Astrocyte (in vitro differentiated cells and primary cell): ENCODE results near the gene TRIM44.

Experiments
- EZH2 ChIP-seq: IDR thresholded peaks from 2 replicates; pipeline ENCODE4 v1.6.1; 2012; ENCODE audit warnings: mild to moderate bottlenecking, low read length, inconsistent platforms; ENCODE audit not compliant: insufficient read depth
- TF ChIP-seq, protein P1 (sequence below): IDR thresholded peaks from 2 replicates; pipeline ENCODE4 v1.5.1; 2011; ENCODE audit warnings: low read depth, mild to moderate bottlenecking, inconsistent platforms, low read length, moderate library complexity; ENCODE audit not compliant: insufficient read depth

DNA sequence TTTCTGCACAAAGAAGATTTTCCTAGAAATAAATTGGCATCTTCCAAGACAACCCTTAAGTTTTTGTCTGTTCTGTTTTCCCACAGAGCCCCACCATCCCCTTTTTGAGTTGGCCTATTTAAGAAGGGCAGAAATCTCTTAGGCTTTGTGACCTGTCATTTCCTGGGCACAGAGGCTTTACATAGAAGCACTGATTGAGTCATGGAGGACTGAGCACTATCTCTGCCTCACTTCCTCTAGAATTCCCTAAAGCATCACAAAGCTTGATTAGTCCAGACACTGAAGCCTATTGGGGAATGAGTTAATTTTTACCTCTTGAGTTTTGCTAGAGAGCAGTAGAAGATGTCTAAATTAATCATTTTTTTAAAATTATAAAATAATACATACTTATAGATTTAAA, 25.4 kb downstream of the TRIM44 start:
- TF ChIP-seq, protein P1, sequence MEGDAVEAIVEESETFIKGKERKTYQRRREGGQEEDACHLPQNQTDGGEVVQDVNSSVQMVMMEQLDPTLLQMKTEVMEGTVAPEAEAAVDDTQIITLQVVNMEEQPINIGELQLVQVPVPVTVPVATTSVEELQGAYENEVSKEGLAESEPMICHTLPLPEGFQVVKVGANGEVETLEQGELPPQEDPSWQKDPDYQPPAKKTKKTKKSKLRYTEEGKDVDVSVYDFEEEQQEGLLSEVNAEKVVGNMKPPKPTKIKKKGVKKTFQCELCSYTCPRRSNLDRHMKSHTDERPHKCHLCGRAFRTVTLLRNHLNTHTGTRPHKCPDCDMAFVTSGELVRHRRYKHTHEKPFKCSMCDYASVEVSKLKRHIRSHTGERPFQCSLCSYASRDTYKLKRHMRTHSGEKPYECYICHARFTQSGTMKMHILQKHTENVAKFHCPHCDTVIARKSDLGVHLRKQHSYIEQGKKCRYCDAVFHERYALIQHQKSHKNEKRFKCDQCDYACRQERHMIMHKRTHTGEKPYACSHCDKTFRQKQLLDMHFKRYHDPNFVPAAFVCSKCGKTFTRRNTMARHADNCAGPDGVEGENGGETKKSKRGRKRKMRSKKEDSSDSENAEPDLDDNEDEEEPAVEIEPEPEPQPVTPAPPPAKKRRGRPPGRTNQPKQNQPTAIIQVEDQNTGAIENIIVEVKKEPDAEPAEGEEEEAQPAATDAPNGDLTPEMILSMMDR = no peak
- no peak for TF ChIP-seq EZH2
